ENCODE measurements around the gene XRCC4. TPM values are rescaled to one million over a fixed set of nuclear protein-coding genes. Genes with fewer than 3 reads are reported as not detected.

Gene XRCC4
- total RNA-seq, 1 experiment from 2014 or later, result 10.8 TPM

DNA sequence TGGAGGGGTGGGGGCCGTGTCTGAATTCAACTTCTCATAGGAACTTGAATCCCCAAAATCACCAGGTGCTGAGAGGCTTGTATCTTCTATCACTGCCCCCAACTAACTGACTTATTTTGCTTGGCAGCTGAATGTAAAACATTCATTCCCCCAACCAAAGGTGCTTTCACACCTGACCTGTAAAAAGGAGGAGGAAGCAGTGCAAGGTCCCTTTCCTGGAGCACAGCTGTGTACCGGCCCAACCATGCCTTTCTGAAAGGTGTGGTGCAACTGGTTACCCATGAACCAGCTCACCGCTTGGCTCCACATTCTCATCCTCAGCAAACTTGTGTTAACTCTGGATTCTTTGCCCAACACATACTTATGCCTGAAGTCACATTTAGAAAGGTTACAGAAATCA, 34.8 kb upstream of the XRCC4 start:
- H3K23ac ChIP-seq (ENCODE audit: insufficient read length, low read depth, low read length), result no peak overlapping the region
- Mint-ChIP-seq H3K4me3 (no peak overlapping the region), H3K36me3 (ENCODE audit: insufficient read depth in 1 of 3, low read depth in 3 of 3) (no peaks in the 10 kb centered on the region), H3K4me1 (peaks cover 3 to 4% of the 10 kb centered on the region in 2 experiments; a peak in 2 of 4 replicates), H3K9me3 (no peaks in the 10 kb centered on the region), H3K27me3 (ENCODE audit: low read depth) (no peaks in the 10 kb centered on the region), H3K27ac (no peak overlapping the region)
- H3K27ac ChIP-seq (ENCODE audit: insufficient read length, low read depth, low read length), result no peak overlapping the region
- H4K5ac ChIP-seq (ENCODE audit: insufficient read length, low read depth, low read length), result no peak overlapping the region
- DNase-seq, result no peak
- H3K79me2 ChIP-seq (ENCODE audit: insufficient read depth, low read length), result no peaks in the 10 kb centered on the region
- H2AFZ ChIP-seq (ENCODE audit: low read length), result no peak overlapping the region
- H3K9ac ChIP-seq (ENCODE audit: extremely low read depth, insufficient read length, low read length), result no peak overlapping the region
- no peak overlapping the region for H3K56ac ChIP-seq (ENCODE audit: insufficient read length, low read depth, low read length)
- H3K4me1 ChIP-seq (ENCODE audit: insufficient read depth, low read length), result no peaks in the 10 kb centered on the region
- no peaks in the 10 kb centered on the region for H3K23me2 ChIP-seq (ENCODE audit: insufficient read length, low read depth, low read length, poor library complexity, severe bottlenecking)
- TF ChIP-seq, protein P1, sequence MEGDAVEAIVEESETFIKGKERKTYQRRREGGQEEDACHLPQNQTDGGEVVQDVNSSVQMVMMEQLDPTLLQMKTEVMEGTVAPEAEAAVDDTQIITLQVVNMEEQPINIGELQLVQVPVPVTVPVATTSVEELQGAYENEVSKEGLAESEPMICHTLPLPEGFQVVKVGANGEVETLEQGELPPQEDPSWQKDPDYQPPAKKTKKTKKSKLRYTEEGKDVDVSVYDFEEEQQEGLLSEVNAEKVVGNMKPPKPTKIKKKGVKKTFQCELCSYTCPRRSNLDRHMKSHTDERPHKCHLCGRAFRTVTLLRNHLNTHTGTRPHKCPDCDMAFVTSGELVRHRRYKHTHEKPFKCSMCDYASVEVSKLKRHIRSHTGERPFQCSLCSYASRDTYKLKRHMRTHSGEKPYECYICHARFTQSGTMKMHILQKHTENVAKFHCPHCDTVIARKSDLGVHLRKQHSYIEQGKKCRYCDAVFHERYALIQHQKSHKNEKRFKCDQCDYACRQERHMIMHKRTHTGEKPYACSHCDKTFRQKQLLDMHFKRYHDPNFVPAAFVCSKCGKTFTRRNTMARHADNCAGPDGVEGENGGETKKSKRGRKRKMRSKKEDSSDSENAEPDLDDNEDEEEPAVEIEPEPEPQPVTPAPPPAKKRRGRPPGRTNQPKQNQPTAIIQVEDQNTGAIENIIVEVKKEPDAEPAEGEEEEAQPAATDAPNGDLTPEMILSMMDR (conservative IDR thresholded peaks at IDR 0.05), result no peak
- H2BK20ac ChIP-seq (ENCODE audit: low read depth, low read length, poor library complexity, severe bottlenecking), result no peak overlapping the region
- H3K4me2 ChIP-seq (ENCODE audit: insufficient read depth, insufficient read length, low read length), result no peak overlapping the region
- no peaks in the 10 kb centered on the region for H4K20me1 ChIP-seq (ENCODE audit: control insufficient read depth, insufficient read depth, insufficient read length)
- H2BK120ac ChIP-seq (ENCODE audit: low read depth, low read length, poor library complexity, severe bottlenecking), result no peak overlapping the region
- no peak overlapping the region for H3K18ac ChIP-seq (ENCODE audit: insufficient read length, low read depth, low read length)
- H4K8ac ChIP-seq (replicated peaks; ENCODE audit: insufficient read length, low read depth, low read length), result no peak overlapping the region
- H3T11ph ChIP-seq (ENCODE audit: low read length), result no peak overlapping the region
- H3K4ac ChIP-seq (ENCODE audit: low read depth, low read length), result no peak overlapping the region
- no peak overlapping the region for H2AK5ac ChIP-seq (ENCODE audit: insufficient read length, low read length)
- no peak overlapping the region for H2BK12ac ChIP-seq (ENCODE audit: insufficient read length, low read depth, low read length)
- H3K14ac ChIP-seq (ENCODE audit: insufficient read depth, low read length), result no peak overlapping the region
- no peak overlapping the region for H4K91ac ChIP-seq (ENCODE audit: insufficient read length, low read depth, low read length)
- H3K79me1 ChIP-seq (ENCODE audit: insufficient read depth, low read depth, low read length, poor library complexity, severe bottlenecking), result no peaks in the 10 kb centered on the region
- no peak overlapping the region for H2BK15ac ChIP-seq (ENCODE audit: low read depth, low read length)
- H3K27me3 ChIP-seq (ENCODE audit: insufficient read depth, low read length), result no peaks in the 10 kb centered on the region
- no peaks in the 10 kb centered on the region for H3K9me3 ChIP-seq (ENCODE audit: control insufficient read depth, low read depth, low read length)
- no CpG with 5 or more reads among the region's 3 CpGs for WGBS (ENCODE audit: extremely low coverage, insufficient read length, low lambda C conversion rate)
- H2BK5ac ChIP-seq (ENCODE audit: insufficient read length, low read length), result no peak overlapping the region
